HG03342 (cell line): Measurements from ENCODE around the gene KIF3A.

Experiments used
- ATAC-seq: cut with Tn5 transposase; IDR thresholded peaks from one replicate; pipeline ENCODE4 v1.9.1; 2021; ENCODE audit warnings: mild to moderate bottlenecking, moderate library complexity; ENCODE audit not compliant: unreplicated experiment

KIF3A gene

DNA sequence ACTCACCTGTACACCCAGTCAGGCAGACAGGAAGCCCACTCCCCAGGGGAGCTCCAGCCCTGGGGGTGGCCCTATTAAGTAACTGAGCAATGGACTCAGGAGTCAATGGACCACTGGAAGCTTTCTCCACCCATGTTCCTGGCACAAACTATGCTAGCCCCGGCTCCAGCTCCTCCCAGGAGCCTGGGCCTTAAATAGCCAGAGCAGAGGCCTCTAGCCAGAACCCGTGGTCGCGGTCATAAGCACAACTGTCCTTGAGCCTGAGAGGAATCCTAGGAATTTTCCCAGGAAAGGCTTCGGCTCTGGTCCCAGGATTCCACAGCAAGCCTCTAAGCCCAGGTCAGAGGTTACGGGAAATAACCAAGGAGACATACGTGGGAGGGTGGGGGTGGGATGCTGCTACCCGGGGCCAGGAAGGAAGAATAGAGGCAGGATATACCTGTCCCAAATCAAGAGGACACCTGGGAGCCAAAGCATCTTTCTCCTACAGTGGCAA lies 34.2 kb upstream of the KIF3A start:
- ATAC-seq: no peak

DNA sequence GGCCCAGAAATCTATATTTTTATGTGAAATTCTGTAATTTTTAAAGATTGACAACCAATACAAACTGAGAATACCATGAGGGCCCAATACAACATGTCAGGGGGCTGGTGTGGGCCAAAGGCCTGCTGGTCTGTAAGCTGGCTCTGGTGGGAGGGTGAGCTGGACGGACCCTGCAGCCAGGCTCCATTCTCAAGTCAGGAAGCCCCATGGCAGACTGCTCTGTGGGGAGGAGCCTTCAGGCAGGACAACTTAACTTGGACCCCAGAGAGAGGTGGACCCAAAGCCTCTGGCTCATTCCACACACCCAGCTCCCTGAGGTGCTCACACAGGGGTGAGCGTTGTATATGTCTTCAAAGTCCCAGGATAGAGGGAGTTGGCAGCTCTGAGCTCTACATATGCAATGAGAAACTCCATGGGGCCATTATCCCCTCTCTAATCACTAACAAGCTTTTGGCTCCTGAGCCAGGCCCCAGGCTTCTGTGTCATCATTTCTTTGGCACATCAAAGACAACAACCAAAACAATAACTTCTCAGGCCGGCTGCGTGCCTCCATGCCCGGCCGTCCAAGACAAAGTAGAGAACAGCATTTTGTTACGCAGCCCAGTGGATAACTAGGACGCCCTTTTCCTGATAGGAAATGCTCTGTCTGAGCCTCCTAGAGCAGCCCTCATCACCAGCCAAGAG lies 33.3 kb upstream of the KIF3A start:
- ATAC-seq: no peak

DNA sequence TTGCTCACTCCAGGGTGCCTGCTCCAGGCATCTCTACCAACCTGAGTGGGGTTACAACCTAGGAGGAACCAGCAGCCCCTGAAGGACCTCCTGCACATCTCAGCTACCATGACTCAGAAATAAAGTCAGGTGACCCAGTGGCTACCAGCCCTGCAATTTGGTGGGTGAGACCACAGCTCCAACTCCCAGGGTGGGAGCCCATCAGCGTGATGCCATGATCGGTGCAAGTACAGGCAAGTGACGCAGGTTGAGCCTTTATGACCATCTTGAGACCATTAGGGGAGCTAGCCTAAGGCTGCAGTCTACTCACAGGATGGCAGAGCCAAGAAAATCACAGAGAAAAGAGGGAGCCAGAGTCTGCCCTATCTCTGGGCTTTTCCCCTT lies 31.1 kb upstream of the KIF3A start:
- ATAC-seq: no peak

DNA sequence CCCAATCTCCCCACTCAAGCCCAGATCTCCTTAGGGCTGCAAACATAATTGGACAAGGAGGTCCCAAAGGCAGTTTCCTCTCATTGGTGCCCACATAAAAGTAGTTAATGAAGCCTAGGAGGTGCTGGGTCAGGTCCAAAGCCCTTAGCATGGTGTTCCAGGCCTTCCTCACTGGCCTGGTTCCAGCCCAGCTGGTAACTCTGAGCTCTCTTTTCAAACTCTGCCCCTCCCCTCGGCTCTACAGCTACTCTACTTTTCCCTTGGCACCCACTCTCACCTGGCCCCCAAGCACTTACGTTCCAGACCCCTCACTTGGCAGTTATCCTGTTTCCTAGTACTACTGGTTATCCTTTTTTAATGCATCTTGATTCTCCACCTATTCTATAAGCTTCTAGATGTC lies 29.8 kb upstream of the KIF3A start:
- ATAC-seq: no peak

DNA sequence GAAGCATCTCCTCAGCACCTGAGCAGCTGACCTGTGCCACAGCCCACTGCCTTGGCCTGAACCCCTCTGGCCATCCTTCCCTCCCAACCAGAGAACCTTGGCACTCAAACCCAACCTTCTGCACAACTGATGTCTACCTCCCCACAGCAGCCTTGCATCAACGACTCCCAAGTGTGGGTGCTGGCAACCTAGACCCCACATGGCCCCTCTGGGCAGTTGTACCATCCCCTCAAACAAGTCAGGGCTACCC lies 29.4 kb upstream of the KIF3A start:
- ATAC-seq: no peak

DNA sequence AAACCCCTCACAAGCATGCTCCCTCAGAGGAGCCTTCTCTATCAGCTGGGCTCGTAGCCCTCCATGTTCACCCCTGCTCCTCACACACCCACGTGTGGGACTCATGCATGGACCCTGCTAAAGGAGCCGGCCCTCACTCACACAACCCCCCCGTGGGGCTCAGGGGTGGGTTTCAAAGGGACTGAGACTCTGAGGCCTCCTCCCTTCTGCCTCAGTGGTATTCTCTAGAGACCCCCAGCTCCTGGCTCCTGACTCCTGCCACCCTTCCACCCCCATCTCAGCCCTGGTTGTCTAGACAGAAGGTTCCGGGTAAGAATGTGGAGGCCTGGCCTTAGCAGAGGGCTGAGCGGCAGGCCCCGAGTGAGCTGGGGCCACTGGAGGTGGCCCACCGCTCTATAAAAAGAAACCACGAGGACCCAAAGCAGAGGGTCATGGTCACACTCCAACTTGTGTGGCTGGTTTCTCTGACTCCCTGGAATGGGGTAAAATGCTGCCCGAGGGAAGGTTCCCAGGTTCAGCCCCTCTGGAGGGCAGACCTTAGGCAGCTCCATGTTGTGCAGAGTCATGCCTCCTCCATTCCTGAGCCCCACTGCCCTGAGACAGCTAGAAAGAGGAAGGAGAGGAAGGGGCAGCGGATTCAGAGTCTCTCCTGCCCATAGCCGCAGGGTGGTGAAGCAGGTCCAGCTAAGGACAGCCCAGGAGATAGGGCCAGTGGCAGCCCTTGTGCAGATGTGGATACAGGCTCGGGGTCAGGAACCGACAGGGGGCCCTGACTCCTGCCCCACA lies 28.9 kb upstream of the KIF3A start:
- ATAC-seq: no peak

DNA sequence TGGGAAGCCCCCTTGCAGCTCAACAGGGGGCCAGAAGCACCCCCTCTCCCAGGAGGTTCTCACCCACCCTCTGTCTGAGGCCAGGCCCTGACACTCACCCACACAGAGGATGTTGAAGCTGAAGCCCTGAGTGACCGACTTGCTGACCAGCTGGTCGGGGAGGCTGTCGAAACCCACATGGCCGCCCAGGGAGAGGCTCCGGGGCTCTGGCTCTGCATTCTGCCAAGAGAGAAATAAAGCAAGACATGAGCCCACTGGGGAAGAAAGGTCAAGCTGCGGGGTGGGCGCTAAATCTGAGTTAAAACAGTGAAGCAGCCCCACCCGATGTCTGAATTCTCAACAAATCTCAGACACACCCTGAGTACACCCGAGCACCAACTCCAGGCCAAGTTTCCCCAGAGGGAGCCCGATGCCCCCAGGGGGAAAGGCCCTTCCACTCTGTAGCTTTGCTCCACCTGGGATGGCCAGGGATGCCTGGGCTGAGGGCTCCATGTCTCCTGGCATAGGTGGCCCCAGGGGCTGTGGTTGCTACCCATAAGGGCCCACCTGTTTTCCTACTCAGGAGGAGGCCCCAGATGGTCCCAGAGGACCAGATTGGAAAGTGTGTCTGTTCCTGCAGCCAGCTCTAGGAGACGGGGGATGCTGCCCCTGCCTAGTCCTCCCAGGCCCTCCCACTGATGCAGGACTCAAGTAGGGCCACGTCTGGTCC lies 28.1 kb upstream of the KIF3A start:
- ATAC-seq: no peak

DNA sequence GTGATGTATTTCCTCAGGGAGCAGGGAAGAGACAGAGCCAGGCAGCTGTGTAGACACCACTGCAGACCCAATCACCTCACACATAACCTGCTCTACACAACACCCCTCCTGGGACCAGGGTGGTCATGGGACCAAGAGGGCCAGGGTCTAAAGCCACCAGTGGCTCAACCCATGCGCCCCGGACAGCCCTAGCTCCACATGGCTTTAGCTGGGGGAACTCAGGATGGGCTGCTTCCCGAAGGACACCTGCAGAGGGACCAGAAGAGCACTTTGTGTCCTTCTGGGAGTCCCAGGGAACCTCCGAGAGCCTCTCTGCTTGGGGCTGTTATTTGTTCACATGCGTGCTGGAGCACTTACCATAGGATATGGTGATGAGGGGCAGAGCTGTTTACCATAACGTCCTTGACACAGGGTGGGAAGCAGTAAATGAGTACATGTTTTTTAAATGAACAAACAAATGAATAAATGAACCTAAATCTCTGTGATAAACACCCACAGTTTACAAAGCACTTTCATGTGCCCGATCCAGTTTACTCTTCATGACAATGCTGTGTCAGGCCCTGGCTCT lies 27.4 kb upstream of the KIF3A start:
- ATAC-seq: no peak

DNA sequence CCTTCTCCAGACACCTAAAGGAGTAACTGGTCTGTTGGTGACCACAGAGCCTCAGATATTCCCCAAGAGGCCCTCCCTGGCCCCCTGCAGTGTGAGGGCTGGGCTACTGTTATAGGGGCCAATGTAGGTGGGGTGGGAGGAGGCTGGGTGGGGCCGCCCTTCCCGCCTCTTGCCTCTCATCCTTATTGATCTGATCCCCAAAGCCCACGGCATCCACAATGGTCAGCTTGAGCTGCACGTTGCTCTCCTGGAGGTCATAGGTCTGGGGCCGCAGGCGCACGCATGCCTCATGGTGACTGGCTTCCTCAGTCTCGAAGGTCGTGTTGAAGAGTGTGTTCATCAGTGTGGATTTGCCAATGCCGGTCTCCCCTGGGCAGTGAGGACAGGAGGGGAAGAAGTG lies 26.7 kb upstream of the KIF3A start:
- no peak for ATAC-seq

DNA sequence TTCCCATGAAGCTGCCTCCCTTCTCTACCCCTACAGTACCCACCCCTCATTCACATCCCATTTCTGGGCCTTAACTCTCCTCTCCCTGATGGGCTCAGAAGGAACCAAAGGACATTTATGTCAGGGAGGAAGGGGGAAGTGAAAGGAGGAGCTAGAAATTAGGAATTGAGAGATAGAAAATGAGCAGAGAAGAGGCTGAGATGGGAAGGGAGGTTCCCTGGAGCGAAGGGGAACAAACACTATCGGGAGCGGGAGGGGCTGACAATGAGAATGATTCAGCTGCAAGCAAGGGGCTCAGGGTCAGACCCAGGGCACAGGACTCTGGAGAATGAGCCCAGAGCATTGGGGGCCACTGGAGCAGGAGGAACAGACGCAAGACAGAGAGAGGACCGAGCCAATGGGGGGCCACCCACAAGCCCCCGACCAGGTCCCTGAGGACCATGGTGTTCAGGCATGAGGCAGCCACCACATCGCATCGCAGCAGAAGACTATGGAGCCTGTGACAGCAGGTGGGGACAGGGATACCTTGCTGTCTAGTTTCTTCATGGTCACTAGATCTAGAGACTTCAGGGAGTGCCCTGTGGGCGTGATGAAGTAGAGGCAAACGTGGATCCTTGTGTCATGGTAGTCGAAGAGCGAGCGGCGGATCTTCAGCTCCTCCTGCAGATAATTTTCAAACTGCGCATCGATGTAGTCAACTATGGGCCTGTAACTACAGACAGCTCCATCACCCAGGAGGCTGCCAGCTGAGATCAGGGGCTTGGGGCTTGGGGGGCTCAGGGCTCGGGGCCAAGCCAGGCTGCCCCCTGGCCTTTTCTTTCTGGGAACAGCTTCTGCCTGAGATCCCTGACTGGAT lies 26.1 kb upstream of the KIF3A start:
- ATAC-seq: no peak

DNA sequence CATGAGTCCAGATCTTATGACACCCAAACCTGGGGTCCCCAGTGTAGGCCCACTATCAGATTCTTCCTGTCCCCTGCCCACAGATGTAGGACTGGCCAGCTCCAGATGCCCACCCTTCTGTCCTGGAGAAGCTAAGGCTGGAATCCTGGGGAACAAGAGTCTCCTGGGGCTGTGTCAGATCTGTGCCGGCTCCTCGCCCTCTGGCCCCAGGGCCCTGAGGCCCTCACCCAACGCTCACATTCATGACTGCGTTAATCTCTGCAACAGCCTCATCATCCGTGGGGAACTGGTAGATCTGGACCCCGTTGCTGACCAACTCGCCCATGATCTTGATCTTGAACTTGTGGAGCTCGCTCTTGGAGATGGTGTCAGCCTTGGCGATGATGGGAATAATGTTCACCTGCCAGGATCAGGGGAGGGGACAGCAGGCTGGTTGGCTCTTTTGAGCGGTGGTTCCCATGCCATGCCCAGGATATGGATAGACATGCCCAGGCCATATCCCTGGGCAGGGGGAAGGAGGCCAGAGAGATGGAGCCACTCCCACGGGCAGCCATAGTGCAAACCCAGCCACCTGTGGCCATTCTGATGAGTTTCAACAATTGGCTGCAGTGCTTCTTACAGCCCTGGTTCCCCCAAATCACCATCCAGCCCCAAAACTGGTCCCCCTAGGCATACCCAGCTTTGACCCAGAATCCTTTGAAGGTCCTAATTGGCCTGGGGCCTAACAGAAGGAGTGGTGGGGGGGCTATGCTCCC lies 25.1 kb upstream of the KIF3A start:
- no peak for ATAC-seq

DNA sequence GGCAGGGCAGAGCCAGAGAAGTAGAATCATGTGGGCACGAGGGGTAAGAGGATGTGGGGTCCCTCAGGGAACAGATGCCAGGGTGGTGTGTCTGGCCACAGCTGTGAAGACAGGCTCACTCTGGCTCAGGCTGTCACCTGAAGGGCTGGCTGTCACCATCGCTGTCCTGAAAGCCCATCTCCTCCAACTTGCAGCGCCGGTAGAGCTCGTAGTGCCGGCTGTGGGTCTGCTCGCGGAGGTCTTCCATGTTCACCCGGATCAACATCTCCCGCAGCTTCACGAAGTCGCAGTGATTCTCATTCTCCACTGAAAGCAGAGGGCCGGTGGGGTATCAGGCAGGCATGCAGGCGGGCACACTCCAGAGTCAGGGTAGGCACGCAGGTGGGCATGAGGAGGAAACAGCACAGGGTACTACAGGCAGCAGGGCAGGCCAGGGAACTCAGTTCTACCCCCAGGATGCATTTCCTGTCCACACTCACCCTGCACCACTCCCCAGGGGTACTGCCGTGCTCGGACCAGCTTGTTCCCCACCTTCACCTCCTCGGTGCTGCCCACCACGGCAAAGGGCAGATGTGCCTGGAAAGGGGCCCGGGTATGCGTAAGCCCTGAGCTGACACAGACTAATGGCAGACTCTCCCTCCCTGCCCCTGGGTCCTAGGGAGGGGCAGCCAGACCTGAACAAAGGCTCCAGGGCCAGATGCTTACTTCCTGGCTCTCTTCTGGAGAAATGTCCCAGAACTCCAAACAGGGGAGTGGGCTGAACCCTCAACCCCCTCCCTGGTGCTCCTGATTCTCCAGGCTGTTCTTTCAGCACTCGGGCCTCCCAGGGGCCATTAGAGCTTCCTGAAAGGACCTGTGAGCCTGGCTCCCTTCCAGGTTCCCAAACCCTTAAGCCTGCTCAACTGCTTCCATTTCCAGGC lies 24.2 kb upstream of the KIF3A start:
- no peak for ATAC-seq

DNA sequence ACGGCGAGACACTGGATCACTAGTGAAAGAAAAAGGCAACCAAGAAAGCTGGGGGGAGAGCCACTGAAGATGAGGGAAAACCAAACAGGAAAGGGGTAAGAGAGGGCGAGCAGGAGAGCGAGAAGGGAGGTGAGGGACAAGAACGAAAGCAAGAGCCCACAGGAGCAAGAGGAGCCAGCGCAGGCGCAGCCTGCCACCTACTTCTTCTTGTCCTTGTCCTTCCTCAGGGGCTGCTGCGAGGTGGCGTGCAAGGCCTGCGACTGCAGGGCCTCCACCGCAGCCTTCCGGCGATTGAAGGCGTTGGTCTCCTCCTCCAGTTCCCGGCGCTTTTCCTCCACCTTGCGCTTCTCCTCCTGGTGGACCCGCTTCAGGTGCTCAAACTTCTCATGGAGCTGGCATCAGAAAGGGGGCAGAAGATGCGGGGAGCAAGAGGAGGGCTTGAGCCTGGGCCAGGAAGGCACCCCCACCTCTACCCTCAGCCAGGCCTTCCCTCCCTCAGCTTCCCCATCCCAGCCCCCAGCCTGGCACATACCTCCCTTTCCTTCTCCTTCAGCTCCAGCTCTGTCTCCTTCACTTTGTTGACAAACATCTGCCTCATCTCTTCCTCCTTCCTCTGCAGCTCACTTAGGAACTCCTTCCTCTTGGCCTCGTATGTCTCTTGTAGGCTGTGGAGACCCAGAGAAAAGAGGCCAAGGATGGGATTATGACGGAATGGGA lies 23.4 kb upstream of the KIF3A start:
- ATAC-seq: no peak

DNA sequence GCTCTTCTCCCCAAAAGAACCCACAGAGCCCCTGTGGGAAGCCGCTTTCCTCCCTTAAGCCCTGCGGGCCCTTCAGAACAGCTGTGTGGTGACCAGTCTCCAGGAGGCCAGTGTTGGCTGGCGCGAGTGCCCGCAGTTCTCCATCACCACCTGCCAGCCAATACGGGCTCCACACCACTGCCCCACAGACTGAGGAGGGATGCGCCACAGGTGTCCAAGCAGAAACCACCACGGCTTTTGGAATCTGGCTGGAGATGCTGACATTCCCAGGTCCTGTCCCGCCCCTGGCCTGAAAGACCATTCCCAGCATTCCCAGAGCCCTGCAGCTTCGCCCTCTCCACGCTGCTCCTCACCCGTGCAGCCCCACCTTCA lies 22.7 kb upstream of the KIF3A start:
- ATAC-seq: no peak

DNA sequence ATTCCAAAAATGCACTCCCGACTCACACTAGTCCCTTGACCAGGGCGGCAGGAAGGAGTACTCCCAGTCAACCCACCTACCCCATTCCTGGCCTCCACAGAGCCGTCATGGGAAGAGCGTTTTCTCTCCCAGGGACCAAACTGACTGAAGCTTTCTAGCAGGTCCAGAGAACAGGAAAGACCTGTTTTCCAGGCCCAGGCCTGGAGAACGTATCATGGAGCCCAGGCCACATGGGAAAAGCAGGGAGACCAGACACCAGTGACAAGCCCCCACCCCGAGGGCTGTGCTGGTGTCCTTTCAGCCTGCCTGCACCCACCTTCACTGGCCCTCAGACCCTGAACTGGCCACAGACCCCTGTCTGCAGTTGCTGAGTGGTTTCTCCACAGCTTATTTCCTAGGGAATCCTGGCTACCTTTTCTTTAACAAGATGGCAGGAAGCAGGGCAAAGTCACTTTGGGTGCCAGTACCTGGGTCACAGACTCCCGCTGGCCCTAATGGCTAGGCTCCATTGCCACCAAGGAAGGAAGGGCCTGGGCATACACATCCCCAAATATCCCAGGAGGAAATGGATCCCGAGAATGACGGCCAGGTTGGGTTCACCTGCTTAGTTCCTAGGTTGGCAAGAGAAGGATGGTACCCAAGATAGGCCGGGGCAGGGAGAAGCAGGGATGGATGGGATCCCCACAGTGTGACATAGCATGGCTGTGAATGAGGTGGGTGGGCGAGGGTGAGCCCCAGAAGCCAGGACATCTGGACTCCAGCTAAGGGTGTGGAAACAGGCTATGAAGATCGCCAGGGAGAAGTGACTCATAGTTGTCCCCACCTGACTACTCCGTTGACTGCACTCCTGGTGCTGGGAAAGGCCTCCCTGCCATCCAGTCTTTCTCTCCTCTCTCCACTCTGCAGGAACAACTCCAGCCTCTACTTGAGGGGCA lies 22.0 kb upstream of the KIF3A start:
- no peak for ATAC-seq

DNA sequence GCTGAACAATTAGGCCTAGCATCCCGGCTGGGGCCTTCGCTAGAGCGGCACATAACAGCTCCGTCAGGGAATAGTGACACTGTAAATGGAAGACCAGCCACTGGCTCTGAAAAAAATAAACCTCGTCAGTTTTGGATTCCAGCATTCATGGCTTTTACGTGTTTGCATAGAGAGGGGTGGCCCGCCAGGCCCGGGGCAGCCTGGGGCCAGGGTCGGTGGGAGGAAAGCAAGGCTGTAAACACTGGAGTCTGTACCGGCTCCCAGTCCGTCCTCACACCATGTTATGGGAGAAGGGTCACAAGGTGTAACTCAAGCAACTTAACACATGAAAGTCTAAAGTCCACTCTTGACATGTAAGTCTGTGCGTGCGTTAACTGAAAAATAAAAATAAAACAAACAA lies 21.1 kb upstream of the KIF3A start:
- no peak for ATAC-seq

DNA sequence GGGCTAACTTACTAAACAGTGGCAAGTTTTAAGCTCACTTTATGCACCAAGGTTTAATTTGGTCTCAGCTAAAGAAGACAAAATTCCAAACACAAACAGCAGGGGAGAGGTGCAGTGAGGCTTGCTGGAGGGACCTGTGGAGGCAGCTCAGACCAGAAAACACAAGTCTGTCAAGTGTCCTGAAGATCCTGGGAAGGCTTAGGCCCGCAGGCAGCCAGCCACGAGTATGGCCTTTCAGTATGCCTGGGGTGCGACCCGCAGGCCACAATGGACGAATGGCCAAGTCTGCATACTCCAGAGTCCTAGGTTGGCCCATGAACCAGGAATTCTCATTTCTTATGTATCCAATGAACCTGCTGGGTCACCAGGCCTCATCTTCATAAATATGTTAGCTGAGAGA lies 19.2 kb upstream of the KIF3A start:
- ATAC-seq: no peak

DNA sequence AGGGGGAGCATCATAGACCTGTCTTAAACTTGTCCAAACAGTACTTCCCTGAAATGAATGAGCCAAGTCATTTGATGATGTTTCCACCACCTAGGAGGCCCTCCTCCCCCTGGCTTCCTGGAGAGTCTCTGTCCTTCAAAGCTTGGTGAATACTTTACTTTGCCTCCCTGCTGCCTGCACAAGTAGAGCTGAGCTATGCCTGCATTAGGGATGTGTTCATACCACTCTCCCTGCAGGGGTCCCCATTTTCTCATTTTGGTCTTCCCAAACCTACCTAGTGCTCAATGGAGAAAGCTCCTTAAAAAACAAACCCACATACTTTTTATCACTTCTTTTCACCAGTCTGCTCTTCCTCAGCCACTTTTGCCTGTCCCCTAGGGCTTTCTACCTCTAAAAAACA lies 17.6 kb upstream of the KIF3A start:
- no peak for ATAC-seq
